ENCODE measurements around the gene NUP62CL.

DNA sequence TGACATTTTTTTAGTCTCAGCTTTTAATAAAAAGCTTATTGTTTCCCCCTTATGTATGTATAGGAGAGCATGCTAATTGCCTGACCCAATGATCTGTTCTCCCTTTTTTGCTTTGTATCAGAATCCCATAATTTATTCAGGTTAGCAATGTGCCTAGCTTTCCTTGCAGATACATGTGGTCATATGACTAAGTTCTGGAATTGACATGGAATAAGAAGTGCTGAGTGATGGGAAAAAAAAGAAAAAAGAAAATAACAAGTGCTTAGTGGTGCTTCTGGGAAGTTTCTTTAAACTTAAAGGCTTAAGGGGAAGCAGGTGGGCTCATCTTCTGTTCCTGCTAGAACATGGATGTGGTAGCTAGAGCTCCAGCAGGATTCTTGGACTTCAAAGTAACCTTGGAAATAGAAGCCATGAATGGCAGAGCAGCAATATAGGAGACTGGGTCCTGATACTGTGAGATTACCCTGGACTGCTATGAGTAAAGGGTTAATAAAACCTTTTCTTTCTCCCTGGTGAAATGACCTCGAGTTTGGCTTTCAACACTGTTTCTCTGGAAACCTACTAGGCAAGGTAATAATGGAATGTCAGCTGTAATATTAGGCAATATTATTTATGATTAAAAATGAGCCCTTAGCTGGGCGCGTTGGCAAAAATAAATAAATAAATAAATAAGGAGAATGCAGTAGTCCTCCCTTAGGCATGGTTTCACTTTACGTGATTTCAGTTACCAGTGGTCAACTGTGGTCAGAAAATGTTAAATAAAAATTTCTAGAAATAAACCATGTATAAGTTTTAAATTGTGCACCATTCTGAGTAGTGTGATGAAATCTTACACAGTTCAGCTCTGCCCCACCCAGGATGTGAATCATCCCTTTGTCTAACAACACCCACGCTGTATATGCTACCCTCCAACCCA, 70.9 kb downstream of the NUP62CL start:
- TF ChIP-seq POLR2A (IDR thresholded peaks at IDR 0.05; ENCODE audit: borderline replicate concordance, extremely low read depth, insufficient read depth, insufficient read length) = no peak
- TF ChIP-seq, protein P1, sequence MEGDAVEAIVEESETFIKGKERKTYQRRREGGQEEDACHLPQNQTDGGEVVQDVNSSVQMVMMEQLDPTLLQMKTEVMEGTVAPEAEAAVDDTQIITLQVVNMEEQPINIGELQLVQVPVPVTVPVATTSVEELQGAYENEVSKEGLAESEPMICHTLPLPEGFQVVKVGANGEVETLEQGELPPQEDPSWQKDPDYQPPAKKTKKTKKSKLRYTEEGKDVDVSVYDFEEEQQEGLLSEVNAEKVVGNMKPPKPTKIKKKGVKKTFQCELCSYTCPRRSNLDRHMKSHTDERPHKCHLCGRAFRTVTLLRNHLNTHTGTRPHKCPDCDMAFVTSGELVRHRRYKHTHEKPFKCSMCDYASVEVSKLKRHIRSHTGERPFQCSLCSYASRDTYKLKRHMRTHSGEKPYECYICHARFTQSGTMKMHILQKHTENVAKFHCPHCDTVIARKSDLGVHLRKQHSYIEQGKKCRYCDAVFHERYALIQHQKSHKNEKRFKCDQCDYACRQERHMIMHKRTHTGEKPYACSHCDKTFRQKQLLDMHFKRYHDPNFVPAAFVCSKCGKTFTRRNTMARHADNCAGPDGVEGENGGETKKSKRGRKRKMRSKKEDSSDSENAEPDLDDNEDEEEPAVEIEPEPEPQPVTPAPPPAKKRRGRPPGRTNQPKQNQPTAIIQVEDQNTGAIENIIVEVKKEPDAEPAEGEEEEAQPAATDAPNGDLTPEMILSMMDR (IDR thresholded peaks at IDR 0.05 in 2 of 3, conservative IDR thresholded peaks at IDR 0.05 in 1 of 3; ENCODE audit: borderline replicate concordance in 1 of 3, insufficient read depth in 1 of 3, low read depth in 2 of 3, low read length in 2 of 3) = no peak
- TF ChIP-seq ZFX (IDR thresholded peaks at IDR 0.05) = no peak
- TF ChIP-seq YY1 (IDR thresholded peaks at IDR 0.05; ENCODE audit: extremely low read depth, insufficient replicate concordance, low read depth, low read length) = no peak
- peak; percentile 82 for TF ChIP-seq JUND (IDR thresholded peaks at IDR 0.05)
- TF ChIP-seq SRF (IDR thresholded peaks at IDR 0.05; ENCODE audit: low read depth) = no peak
- no peak for TF ChIP-seq EZH2phosphoT487 (IDR thresholded peaks at IDR 0.05; ENCODE audit: borderline replicate concordance)
- TF ChIP-seq MAX (IDR thresholded peaks at IDR 0.05) = no peak

All from HCT116 (cell line).